GM21717 (cell line): Measurements from ENCODE around the gene KRTAP10-12.
"Not testable (repeated sequence)": the region's sequence is repeated elsewhere in the genome, so short reads cannot be mapped to it uniquely, and the experiment has no call there.

Experiments used
- ATAC-seq: cut with Tn5 transposase; IDR thresholded peaks from one replicate; pipeline ENCODE4 v1.9.1; 2021; ENCODE audit warnings: mild to moderate bottlenecking, moderate library complexity; ENCODE audit not compliant: unreplicated experiment

KRTAP10-12 gene

GRCh38 chr21:44697172-44697810 lies at the start of gene KRTAP10-12:
TSS of gene KRTAP10-12 (plus strand) at chr21:44697172. CDS start at chr21:44697202, 30 bp downstream.
- ATAC-seq: not testable (repeated sequence)

- ATAC-seq: no peak
Measured at GRCh38 chr21:44647222-44647552, 49.8 kb upstream of the KRTAP10-12 start.

- ATAC-seq: no peak
Measured at GRCh38 chr21:44648557-44649311, 48.2 kb upstream of the KRTAP10-12 start.

- ATAC-seq: no peak
Measured at GRCh38 chr21:44649521-44650100, 47.4 kb upstream of the KRTAP10-12 start.

DNA sequence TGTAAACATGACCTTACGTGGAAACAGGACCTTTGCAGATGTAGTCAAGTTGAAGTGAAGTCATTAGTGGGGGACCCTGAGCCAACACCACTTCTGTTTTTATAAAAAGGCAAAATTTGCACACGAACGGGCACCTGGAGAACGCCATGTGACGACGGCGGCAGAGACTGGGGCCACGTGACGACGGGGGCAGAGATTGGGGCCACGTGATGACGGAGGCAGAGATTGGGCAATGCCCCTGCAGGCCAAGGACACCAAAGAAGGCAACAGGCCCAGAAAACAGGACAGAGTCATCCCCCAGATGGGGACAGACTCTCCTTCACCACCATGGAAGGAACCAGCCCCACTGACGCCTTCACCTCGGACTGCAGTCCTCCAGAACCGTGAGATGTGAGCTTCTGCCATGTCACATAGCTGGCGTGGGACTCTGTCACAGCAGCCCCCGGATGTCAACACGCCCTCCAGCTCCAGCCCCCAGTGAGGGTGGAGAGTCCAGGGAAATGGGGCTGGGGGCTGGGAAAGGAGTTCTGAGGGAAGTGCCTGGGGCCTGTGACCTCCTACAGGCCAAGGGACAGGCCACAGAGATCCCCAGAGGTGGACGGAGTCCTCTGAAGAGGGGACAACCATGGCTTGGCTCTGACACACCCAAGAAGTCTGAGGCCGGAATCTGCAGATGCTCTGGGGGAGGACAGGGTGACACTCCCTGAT lies 46.6 kb upstream of the KRTAP10-12 start:
- no peak for ATAC-seq

DNA sequence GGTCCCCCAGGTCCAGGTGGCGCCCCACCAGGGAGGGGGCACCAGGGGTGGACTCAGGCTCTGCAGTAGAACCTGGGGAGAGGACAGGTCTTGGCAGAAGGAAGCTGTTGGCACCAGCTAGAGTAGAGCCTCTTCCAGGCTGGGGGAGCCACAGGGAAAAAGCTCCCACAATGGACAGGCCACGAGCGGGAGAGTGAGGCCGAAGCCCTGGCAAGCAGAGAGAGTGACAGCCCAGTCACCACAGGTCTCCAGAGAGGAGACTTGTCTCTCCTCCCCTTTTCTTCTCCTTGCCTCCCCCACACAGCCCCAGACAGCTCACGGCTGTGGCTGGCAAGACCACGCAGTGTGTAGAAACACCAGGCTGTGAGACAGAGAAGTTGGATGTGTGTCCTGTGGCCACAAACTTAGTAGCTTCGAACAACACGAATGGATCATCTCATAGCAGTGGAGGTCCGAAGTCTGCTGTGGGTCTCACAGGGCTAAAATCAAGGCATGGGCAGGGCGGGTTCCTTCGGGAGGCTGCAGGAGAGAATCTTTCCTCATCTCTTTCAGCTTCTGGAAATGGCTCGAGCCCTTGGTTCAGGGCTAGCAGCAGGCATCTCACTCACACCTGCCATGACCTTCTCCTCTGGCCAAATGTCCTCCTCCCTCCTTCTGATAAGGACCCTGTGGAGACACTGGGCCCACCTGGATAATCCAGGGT lies 45.8 kb upstream of the KRTAP10-12 start:
- ATAC-seq: no peak

DNA sequence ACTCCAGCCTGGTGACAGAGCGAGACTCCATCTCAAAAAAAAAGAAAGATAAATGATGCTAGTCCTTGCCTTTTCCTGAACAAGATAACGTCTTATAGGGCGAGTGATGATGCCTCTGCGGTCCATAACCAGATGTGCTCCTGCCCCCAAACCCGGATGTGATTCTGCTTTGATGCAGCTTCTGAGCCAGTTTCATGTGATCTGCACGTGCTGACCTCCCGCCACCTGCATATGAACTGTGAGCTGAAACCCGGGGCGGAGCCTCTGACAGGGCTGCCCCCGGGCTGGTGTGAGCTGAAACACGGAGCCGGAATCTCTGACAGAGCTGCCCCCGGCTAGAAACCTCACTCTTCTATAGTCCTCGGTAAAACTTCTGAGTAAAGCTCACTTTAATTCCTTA lies 43.8 kb upstream of the KRTAP10-12 start:
- no peak for ATAC-seq

GRCh38 chr21:44653656-44654575 lies 43.1 kb upstream of the KRTAP10-12 start:
- ATAC-seq: no peak

DNA sequence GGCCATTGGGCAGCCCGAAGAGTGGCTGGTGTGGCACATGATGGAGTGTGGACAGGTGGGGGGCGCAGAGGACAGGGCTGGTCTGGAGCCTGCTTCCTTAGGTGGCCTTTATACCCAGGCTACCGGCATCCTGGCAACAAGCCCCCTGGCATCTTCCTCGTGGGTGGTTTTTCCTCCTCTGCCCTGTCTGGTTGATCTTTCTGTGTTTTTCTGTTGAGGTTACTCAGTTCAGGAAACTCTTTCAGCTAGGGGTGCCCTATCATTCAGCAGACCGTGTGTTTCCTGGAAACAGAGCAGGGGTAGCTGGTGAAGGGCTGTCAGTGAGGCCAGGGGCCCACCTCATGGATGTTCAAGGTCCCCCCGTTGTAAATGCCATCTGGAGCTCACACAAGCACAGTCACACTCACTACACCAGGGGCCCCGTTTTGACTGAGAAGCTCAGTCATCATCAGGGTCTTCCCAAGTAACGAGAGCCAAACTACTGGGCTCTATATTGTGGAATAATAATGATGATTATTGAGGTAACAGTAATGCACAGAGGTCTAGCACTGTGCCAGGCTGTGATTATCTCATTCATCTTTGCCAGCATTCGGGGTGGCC lies 42.3 kb upstream of the KRTAP10-12 start, which contains the start of gene KRTAP12-4:
Gene KRTAP12-4, minus strand, starts transcription at position 84 of the 600 bp plus-strand sequence. Its CDS starts 45 bp downstream, at position 39.
- no peak for ATAC-seq

DNA sequence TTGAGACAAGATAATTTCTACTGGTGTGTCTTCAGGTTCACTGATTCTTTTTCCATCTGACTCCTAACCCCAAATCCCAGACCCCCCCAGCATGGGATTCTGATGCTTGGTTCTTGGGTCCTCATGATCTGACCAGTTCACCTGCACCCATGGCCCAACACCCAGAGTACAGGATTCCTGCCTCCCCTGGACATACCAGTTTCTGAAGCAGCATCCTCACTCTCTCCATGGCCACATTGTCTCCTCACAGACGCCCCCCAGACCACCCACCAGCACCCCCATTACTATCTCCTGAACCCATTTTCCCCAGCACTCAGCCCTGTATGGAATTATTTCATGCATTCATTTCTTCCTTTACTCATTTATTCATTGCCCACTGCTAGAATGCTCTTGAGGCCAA lies 40.1 kb upstream of the KRTAP10-12 start:
- ATAC-seq: no peak

DNA sequence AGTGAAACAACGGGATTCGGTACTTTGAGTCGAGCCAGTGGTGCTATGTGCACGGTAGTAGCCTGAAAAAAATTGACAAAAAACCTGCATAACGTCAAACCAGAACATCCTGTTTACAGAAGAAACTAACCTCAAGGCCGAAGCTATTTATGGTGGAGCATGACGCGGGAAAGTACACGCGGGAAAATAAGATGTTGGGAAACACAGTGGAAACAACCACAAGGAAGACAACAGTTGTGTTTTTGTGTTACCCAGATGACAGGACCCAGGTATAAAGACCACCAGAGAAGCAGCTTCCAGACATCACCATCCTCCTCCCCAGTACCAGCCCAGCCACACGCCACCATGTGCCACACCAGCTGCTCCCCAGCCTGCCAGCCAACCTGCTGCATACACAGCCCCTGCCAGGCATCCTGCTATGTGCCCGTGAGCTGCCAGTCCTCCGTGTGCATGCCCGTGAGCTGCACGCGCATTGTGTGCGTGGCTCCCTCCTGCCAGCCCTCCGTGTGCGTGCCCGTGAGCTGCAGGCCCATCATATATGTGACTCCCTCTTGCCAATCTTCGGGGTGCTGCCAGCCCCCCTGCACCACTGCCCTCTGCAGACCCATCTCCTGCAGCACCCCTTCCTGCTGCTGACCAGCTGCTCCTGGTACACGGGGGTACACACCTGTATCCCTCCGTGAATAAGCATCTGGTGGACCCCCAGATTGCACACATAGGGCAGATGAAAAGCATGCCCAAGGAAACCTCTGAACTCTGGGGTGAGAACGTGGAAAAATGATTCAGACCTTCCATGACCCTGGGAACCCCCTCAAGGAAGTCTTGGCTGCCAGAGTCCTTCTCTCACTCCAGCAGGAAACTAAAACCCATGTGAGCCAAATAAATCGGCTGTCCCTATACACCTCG lies 39.1 kb upstream of the KRTAP10-12 start, which contains the start of gene KRTAP12-3:
Gene KRTAP12-3, plus strand, starts transcription at position 298 of the 906 bp plus-strand sequence. Its CDS starts 48 bp downstream, at position 346.
- no peak for ATAC-seq

DNA sequence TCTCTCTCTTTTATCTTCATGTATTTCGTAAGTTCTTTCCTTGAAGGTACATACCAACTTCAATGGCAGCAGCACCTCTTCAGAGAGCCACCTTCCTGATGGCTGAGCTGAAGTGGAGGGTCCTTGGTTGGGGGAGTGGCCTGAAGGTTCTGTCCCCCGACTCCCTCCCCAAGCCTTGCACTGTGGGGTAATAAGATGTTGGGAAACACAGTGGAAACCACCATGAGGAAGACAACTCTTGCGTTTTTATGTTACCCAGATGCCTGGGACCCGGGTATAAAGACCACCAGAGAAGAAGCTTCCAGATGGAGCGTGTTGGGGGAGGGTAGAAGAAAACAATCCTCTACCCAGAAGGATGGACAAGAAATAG lies 38.4 kb upstream of the KRTAP10-12 start:
- ATAC-seq: no peak

DNA sequence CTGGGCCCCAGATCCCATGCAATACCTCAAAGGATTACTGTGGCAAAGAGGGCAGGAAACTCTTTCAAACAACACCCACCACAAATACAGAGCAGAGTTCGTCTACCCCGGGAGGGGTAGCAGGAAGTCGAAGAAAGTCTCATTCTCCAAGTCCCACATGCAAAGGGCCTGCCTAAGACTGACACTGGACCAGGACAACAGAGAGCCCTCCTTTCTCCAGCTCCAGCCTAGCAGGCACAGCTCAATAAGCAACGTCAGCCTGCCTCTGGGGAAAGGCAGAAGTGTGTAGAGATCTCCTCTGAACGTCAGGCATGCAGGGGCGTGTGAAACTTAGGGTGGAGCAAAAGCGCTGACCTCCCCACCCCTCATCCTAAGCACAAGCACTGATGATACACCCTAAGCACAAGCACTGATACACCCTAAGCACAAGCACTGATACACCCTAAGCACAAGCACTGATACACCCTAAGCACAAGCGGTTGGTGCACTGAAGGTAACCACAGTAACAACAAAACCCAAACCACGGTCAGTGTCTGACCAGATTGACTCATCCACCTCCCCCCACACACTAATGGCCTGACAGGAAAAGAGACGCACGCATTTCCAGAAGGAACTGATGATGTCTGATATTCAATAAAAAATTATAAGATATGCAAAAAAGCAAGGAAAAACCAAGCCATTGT lies 37.9 kb upstream of the KRTAP10-12 start:
- ATAC-seq: no peak

- ATAC-seq: not testable (repeated sequence)
Measured at GRCh38 chr21:44661567-44661966, 35.4 kb upstream of the KRTAP10-12 start.

GRCh38 chr21:44664691-44665090 lies 32.3 kb upstream of the KRTAP10-12 start:
- no peak for ATAC-seq

DNA sequence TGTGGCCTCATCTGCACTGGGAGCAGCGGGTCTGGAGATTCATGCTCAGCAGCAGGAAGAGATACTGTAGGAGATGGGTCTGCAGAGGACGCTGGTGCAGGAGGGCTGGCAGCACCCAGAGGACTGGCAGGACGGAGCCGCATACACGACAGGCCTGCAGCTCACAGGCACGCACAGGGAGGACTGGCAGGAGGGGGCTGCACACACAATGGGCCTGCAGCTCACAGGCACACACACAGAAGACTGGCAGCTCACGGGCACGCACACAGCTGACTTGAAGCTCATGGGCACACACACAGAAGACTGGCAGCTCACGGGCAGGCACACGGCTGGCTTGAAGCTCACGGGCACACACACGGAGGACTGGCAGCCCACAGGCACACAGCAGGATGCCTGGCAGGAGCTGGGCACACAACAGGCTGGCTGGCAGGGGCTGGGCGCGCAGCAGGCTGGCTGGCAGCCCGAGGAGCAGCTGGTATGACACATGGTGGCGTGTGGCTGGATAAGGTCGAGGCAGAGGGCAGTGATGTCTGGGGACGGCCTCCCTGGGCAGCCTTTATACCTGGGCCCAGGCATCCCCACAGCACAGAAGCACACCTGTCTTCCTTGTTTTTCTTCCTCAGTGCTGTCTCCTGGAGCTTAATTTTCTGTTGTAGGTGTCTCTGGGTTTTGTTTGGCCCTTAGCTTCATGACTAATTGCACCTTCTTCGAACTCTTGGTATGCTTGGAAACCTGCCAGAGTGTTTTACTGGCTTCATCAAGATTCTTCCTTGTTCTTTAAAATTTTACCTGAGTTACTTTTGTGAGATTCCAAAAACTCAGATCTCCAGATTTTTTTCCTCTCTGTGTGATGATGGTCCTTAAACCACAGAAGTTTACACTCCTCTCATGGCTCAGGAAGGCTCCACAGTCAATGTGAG lies 30.3 kb upstream of the KRTAP10-12 start, which contains the start of gene KRTAP12-2:
Gene KRTAP12-2, minus strand, starts transcription at position 527 of the 920 bp plus-strand sequence. Its CDS starts 41 bp downstream, at position 486.
- ATAC-seq: no peak
